Measurements from ENCODE around the gene EHMT1.
"Not testable (repeated sequence)": the region's sequence is repeated elsewhere in the genome, so short reads cannot be mapped to it uniquely, and the experiment has no call there.

The EHMT1 gene

GRCh38 chr9:137592767-137593166, 26.0 kb upstream of the EHMT1 start:
- H3K9me3 Mint-ChIP-seq: no peaks in the 10 kb centered on the region
- no peaks in the 10 kb centered on the region for H3K27me3 Mint-ChIP-seq (ENCODE audit: low read depth, poor library complexity)
- H3K36me3 Mint-ChIP-seq (ENCODE audit: low read depth): peaks cover 13% of the 10 kb centered on the region
- H3K4me3 Mint-ChIP-seq: peak overlapping the region; percentile 63
- no peak for TF ChIP-seq CTCF (IDR thresholded peaks at IDR 0.05)
- no peak overlapping the region for H3K27ac Mint-ChIP-seq
- H3K4me1 Mint-ChIP-seq: peaks cover 35% of the 10 kb centered on the region
- no peak for DNase-seq

- Mint-ChIP-seq H3K9me3 (no peaks in the 10 kb centered on the region), H3K4me3 (peak overlapping the region; percentile 63)
Measured at GRCh38 chr9:137593176-137593575, 25.6 kb upstream of the EHMT1 start.

GRCh38 chr9:137596577-137596976, 22.2 kb upstream of the EHMT1 start:
- not testable (repeated sequence) for H3K27me3 Mint-ChIP-seq (ENCODE audit: low read depth, poor library complexity); H3K9me3 Mint-ChIP-seq; H3K4me3 Mint-ChIP-seq; H3K27ac Mint-ChIP-seq; H3K36me3 Mint-ChIP-seq (ENCODE audit: low read depth); DNase-seq
- H3K4me1 Mint-ChIP-seq: peaks cover 14% of the 10 kb centered on the region

More at GRCh38 chr9:137593176-137593575, 25.6 kb upstream of the EHMT1 start:
- Mint-ChIP-seq H3K27ac (no peak overlapping the region), H3K36me3 (ENCODE audit: low read depth) (peaks cover 9% of the 10 kb centered on the region), H3K4me1 (peaks cover 31% of the 10 kb centered on the region), H3K27me3 (ENCODE audit: low read depth, poor library complexity) (peaks cover 2% of the 10 kb centered on the region)
- TF ChIP-seq CTCF (IDR thresholded peaks at IDR 0.05): no peak
- no peak for DNase-seq

- H3K36me3 Mint-ChIP-seq (ENCODE audit: low read depth): peaks cover 6% of the 10 kb centered on the region
- no peak for TF ChIP-seq CTCF (IDR thresholded peaks at IDR 0.05)
- H3K9me3 Mint-ChIP-seq: no peaks in the 10 kb centered on the region
- no peak overlapping the region for H3K4me3 Mint-ChIP-seq
- H3K4me1 Mint-ChIP-seq: peaks cover 14% of the 10 kb centered on the region
- peaks cover 30% of the 10 kb centered on the region for H3K27me3 Mint-ChIP-seq (ENCODE audit: low read depth, poor library complexity)
- no peak for DNase-seq
- H3K27ac Mint-ChIP-seq: no peak overlapping the region
Measured at GRCh38 chr9:137598943-137599342, 19.9 kb upstream of the EHMT1 start.

GRCh38 chr9:137602661-137603060, 16.1 kb upstream of the EHMT1 start:
- no peaks in the 10 kb centered on the region for H3K9me3 Mint-ChIP-seq
- DNase-seq: no peak
- H3K4me1 Mint-ChIP-seq: peaks cover 24% of the 10 kb centered on the region
- peak overlapping the region; percentile 49 for H3K4me3 Mint-ChIP-seq
- H3K36me3 Mint-ChIP-seq (ENCODE audit: low read depth): no peaks in the 10 kb centered on the region
- H3K27me3 Mint-ChIP-seq (ENCODE audit: low read depth, poor library complexity): peaks cover 48% of the 10 kb centered on the region
- TF ChIP-seq CTCF (IDR thresholded peaks at IDR 0.05): no peak
- no peak overlapping the region for H3K27ac Mint-ChIP-seq

GRCh38 chr9:137603879-137604278, 14.9 kb upstream of the EHMT1 start:
- Mint-ChIP-seq H3K27me3 (ENCODE audit: low read depth, poor library complexity) (peaks cover 42% of the 10 kb centered on the region), H3K4me3 (peak overlapping the region; percentile 45), H3K27ac (no peak overlapping the region), H3K4me1 (peaks cover 36% of the 10 kb centered on the region), H3K9me3 (no peaks in the 10 kb centered on the region), H3K36me3 (ENCODE audit: low read depth) (no peaks in the 10 kb centered on the region)
- DNase-seq: no peak
- TF ChIP-seq CTCF (IDR thresholded peaks at IDR 0.05): no peak

Data from nephron progenitor cell (in vitro differentiated cells).